Ecto neural progenitor cell (in vitro differentiated cells): Measurements from ENCODE around the gene ISLR.

Source experiments
- DNase-seq: peaks from one replicate; pipeline ENCODE4 v3.0.0-alpha.2; 2018; ENCODE audit warnings: low spot score

The ISLR gene

GRCh38 chr15:74194572-74195559 lies 21.4 kb downstream of the ISLR start:
- no peak for DNase-seq

- DNase-seq: no peak
Measured at GRCh38 chr15:74196175-74196574, 22.7 kb downstream of the ISLR start.

GRCh38 chr15:74197176-74197965 lies 23.9 kb downstream of the ISLR start:
- no peak for DNase-seq

GRCh38 chr15:74199297-74199652 lies 25.8 kb downstream of the ISLR start:
- no peak for DNase-seq

GRCh38 chr15:74200412-74200815 lies 26.9 kb downstream of the ISLR start:
- no peak for DNase-seq

- DNase-seq: no peak
Measured at GRCh38 chr15:74200871-74201419, 27.4 kb downstream of the ISLR start.

- DNase-seq: no peak
Measured at GRCh38 chr15:74201710-74202420, 28.4 kb downstream of the ISLR start.

GRCh38 chr15:74202452-74203401 lies 29.2 kb downstream of the ISLR start, which contains the start of gene STRA6:
Gene STRA6 (minus strand): TSS chr15:74202787. CDS start chr15:74202267, 520 bp downstream.
- peak; percentile 88 for DNase-seq

- DNase-seq: peak; percentile 72
Measured at GRCh38 chr15:74203914-74204431, 30.5 kb downstream of the ISLR start.

- no peak for DNase-seq
Measured at GRCh38 chr15:74205582-74205947, 32.1 kb downstream of the ISLR start.

- no peak for DNase-seq
Measured at GRCh38 chr15:74206801-74207281, 33.3 kb downstream of the ISLR start.

- no peak for DNase-seq
Measured at GRCh38 chr15:74207652-74208440, 34.3 kb downstream of the ISLR start.

GRCh38 chr15:74208496-74208895 lies 35.0 kb downstream of the ISLR start:
- DNase-seq: no peak

GRCh38 chr15:74208901-74209559 lies 35.5 kb downstream of the ISLR start:
- peak; percentile 67 for DNase-seq

- DNase-seq: no peak
Measured at GRCh38 chr15:74209560-74209958, 36.0 kb downstream of the ISLR start.

- DNase-seq: no peak
Measured at GRCh38 chr15:74209997-74210671, 36.6 kb downstream of the ISLR start.

- no peak for DNase-seq
Measured at GRCh38 chr15:74210729-74211128, 37.2 kb downstream of the ISLR start.

GRCh38 chr15:74211656-74212055 lies 38.1 kb downstream of the ISLR start:
- no peak for DNase-seq
